Fibroblast of skin of right quadriceps (primary cell): ENCODE measurements around the gene ROBO1.
A peak's percentile ranks its signal among the peaks of the same experiment; 100 is the strongest.

Experiments
- DNase-seq: peaks from one replicate; pipeline ENCODE4 v3.0.0-alpha.2; 2013

Gene ROBO1

DNA sequence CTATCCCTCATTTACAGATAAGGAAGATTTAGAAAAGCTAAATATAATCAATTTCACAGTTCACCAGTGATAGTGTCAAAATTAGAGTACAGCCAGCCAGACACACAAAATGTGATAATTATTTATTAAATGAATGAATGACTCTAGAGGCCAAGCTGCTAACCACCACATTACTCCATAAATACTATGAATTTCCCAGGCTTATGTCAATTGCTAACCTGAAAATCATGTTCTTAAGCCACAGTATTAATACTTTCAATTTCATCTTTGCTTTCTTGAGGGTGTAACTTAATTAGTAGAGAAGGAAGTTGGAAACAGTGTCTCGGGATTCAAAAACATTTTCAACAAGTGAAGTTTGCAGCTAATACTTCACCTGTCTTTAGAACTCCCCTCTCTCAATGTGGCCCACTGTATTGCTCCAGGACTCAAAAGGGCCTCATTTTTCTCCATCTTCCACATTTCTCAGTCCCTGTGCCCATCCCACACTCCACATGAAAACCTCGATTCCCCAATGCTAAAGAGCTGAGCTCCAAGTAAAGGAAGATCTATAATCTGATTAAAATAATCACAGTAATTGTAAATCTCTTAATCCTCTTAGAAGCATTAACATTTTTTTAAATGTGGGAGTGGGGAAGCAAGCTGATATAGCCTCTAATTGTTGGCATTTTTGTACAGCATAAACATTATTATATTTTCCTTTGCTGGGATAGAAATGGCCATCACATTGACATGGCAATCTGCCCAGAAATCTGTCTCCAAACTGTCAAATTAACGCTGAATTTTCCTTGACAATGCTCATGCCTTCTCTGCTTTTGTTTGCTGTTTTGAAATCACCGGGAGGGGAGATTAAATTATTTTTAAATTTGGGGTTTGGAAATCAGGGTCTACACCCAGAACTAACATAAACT, 765.1 kb downstream of the ROBO1 start:
- no peak for DNase-seq

DNA sequence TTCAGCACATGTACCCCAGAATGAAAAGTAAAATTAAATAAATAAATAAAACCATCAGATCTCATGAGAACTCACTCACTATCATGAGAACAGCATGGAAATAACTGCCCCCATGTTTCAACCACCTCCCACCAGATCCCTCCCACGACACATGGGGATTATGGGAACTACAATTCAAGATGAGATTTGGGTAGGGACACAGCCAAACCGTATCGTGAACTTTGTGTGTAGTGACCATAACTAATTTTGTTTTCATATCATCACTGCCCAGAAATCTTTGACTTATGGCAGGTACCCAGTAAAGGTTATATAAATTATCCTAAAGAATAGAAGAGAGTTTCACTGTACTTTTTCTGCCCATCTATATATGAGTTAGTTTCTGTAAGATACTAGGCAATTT, 766.5 kb downstream of the ROBO1 start:
- DNase-seq = no peak

DNA sequence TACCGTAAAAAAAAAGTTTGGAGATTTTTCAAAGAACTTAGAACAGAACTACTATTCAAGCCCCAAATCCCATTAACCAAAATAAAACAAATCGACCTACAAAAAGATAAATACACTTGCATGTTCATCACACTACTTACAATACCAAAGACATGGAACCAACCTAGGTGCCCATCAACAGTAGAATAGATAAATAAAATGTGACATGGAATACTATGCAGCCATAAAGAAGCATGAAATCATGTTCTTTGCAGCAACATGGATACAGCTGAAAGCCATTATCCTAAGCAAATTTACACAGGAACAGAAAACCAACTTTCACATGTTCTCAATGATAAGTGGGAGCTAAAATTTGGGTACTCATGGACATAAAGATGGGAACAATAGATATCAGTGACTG, 768.7 kb downstream of the ROBO1 start:
- DNase-seq = no peak

- DNase-seq = no peak
These were observed 772.7 kb downstream of the ROBO1 start for GRCh38 chr3:78995087-78995486.

GRCh38 chr3:78994174-78995027, 773.4 kb downstream of the ROBO1 start:
- DNase-seq = no peak

GRCh38 chr3:78993375-78993774, 774.4 kb downstream of the ROBO1 start:
- no peak for DNase-seq

GRCh38 chr3:78992830-78993229, 775.0 kb downstream of the ROBO1 start:
- no peak for DNase-seq

- no peak for DNase-seq
These were observed 775.4 kb downstream of the ROBO1 start for GRCh38 chr3:78992400-78992799.

DNA sequence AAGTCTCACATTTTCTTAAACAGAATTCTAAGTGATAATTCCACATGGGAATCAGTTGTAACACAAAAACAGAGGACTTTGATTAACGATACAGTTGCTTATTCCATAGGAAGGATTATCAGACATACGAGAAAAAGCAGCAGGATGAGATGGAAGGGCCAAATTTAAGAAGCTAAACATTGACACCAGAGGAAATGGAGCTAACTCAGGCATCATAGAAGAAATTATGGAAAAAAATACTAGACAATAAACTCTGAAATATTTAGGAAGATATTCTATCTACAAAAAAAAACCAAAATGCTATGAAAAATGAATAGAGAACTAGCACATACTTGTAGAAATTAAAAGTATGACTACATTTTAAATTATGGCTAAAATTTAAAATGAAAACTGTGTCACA, 776.1 kb downstream of the ROBO1 start:
- no peak for DNase-seq

DNA sequence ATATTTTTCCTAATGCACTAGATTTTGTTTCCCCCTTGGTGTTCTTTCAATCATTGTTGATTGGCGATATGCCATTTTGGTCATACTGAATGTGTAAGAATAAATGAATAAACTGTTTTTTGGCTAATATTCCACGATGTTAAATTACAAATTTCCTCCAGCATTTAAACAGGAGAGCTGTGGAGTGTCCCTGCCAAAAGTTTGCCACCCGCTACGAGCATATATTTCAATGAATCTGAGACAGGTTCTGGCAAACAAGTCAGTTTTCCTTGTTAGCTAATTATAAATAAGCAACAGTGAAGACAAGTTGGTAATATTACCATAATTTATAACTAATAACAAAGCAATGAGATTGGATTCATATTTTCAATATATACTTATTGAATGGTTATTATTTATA, 777.6 kb downstream of the ROBO1 start:
- no peak for DNase-seq

GRCh38 chr3:78988324-78988723, 779.5 kb downstream of the ROBO1 start:
- no peak for DNase-seq

DNA sequence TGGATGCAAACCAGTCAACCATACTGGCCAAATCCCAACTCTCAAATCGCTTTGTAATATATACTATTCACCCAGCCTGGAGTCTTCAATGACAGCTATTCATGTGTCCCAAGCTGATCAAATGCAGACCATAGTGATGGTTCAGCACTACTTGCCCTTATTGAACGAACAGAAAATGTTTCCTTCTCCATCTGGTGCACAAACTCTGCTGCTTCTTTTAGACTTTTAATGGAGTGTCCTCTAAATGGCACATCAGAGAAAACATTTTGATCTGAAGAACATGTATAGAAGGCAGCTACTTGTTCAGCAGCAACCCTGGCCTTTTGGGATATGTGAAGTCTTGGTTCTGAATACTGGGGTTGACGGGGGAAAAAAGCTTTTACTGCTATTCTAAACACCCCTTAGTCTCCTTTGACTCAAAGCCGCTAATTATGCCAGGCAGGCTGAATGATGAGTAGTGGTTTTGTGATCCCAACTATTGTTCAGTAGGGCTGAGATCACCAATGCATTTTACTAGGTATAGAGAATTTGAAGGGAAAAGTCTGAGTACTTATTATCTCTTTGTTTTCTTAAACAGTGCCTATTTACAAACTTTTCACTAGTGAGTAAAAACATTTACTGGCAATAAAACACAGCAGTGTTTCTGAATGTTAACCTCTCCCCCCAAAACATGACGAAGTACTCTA, 781.2 kb downstream of the ROBO1 start:
- peak; percentile 24 for DNase-seq

DNA sequence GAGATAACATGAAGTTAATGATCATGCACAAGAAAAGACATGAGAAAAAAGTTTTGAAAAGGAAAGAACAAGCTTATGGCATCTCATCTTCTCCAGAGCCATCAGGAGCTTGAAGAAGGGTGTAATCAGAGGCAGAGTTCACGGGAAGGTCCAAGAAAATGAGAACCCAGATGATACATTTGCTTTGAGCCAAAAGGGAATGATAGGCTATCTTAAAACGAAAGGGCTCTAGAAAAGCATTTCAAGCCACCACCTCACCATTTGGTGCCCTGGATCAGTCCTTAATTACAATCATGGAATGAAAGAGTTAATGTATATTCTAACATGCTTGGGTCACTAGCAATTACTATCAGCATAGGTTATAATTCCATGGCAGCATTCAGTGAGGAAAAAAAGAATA, 781.8 kb downstream of the ROBO1 start:
- DNase-seq = no peak

DNA sequence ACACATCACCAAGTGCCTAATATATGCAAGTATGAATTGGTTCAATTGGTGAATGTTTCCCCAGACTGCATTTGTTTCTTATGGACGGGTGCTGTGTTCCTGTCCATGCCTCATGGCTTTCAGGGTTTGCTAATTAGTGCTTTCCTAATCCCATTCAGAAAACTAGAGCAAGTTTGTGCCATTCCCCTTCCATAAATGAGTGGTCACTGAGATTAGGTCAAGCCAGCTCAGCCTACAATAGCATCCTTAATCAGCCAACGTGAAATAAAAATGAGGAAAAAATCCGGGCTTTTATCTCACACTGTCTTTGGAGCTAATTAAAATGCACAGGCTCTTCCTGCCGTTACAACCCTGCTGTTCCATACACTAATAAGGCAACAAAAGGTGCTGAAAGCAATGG, 788.8 kb downstream of the ROBO1 start:
- DNase-seq = no peak

- peak; percentile 39 for DNase-seq
These were observed 789.8 kb downstream of the ROBO1 start for GRCh38 chr3:78978037-78978436.

DNA sequence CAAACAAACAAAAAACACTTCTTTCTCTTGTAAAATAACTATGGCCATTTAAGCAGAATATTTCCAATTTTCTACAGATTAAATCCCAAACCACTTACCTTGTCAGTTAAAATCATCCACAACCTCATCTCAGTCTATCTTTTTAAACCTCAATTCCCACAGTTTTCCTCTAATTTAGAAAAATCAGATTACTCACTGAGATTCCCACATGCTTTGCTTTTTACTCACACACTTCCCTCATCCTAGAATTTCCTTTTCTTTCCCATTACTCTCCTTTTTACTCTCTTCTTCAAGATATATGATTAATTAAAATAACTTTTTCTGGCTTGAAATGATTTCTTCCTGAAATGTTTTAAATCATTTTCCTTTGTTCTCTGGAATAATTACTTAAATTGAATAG, 790.7 kb downstream of the ROBO1 start:
- DNase-seq = peak; percentile 44

- DNase-seq = no peak
These were observed 791.6 kb downstream of the ROBO1 start for GRCh38 chr3:78976200-78976599.

DNA sequence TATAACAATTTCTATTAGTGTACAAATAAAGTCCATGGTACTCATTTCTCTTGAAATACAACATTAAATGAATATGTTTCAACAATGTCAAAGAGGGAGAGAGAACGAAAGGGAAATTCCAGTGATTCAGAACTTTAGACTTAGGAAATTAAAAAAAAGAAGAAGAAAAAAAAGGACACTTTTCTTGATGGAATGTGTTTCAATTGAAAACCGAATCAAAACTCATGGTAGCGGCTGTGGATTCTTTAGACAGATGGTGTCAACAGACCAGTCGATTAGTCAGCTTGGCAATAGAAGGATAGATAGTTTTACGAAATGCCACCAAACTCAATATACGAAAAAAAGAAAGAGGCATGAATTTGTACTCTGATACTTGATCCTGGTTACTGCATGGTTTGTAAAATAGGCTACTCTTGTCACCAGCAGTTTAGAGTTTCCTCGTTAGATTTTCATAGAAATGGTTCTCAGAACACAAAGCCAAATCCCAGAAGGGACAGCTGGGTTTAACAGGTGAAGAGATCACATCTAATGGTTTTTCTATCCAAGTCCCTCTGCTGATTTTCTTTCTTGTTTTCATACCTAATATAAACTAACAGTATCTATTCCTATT, 793.5 kb downstream of the ROBO1 start:
- peak; percentile 68 for DNase-seq

- DNase-seq = no peak
These were observed 795.0 kb downstream of the ROBO1 start for GRCh38 chr3:78972617-78973301.

DNA sequence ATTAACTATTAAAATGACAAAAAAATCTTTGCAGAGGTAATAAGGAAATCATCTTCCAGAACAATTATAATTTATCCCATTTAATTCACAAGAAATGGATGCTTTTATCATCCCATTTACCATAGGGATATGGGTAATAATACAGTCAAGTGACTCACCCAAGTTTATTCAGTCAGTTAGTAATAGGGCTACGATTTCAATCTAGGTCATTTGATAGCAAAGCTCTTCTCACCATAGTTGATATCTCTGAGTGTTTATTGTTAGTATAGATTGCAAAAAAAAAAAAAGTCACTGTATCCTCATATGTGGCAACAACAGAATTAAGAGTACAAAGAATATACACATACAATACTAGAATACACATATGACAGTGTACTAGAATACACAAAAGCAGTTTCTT, 797.1 kb downstream of the ROBO1 start:
- DNase-seq = no peak

- DNase-seq = peak; percentile 79
These were observed 798.3 kb downstream of the ROBO1 start for GRCh38 chr3:78969483-78969882.

- no peak for DNase-seq
These were observed 800.7 kb downstream of the ROBO1 start for GRCh38 chr3:78967061-78967460.
